ENCODE measurements around the gene PRR16. TPM values are rescaled to one million over a fixed set of nuclear protein-coding genes. Genes with fewer than 3 reads are reported as not detected.
"Not testable (repeated sequence)": the region's sequence is repeated elsewhere in the genome, so short reads cannot be mapped to it uniquely, and the experiment has no call there.

The PRR16 gene
- total RNA-seq: 12.7 TPM
- long read RNA-seq, partial matches to known transcripts: 1 of 1 reads
- long read RNA-seq, other reads (novel, unspliced or antisense): 0 of 1 reads

- intact Hi-C loops (cut with DNase I): no loop called here
- DNase-seq (ENCODE audit: missing footprints) (peak; percentile 85), ATAC-seq (peak; percentile 93)
Measured at GRCh38 chr5:120463991-120464626, at the start of gene PRR16. PRR16 (plus strand) TSS chr5:120464300.

GRCh38 chr5:120415985-120416384, 48.1 kb upstream of the PRR16 start:
- DNase-seq (ENCODE audit: missing footprints): no peak
- intact Hi-C loops (cut with DNase I): no loop called here
- ATAC-seq: no peak

- intact Hi-C loops (cut with DNase I): no loop called here
- DNase-seq (ENCODE audit: missing footprints) (no peak), ATAC-seq (no peak)
Measured at GRCh38 chr5:120419127-120419526, 45.0 kb upstream of the PRR16 start.

GRCh38 chr5:120426633-120427275, 37.3 kb upstream of the PRR16 start:
- ATAC-seq; DNase-seq (ENCODE audit: missing footprints); intact Hi-C loops (cut with DNase I): not testable (repeated sequence)

- intact Hi-C loops (cut with DNase I): no loop called here
Measured at GRCh38 chr5:120430572-120430971, 33.5 kb upstream of the PRR16 start.

GRCh38 chr5:120432861-120433260, 31.2 kb upstream of the PRR16 start:
- intact Hi-C loops (cut with DNase I): no loop called here
- ATAC-seq (no peak), DNase-seq (ENCODE audit: missing footprints) (no peak)

More at GRCh38 chr5:120430572-120430971, 33.5 kb upstream of the PRR16 start:
- no peak for ATAC-seq
- DNase-seq (ENCODE audit: missing footprints): no peak

GRCh38 chr5:120435129-120435528, 29.0 kb upstream of the PRR16 start:
- no peak for DNase-seq (ENCODE audit: missing footprints)
- intact Hi-C loops (cut with DNase I): no loop called here
- ATAC-seq: peak; percentile 46

GRCh38 chr5:120436996-120437395, 27.1 kb upstream of the PRR16 start:
- intact Hi-C loops (cut with DNase I): no loop called here
- no peak for ATAC-seq
- no peak for DNase-seq (ENCODE audit: missing footprints)

GRCh38 chr5:120442694-120443093, 21.4 kb upstream of the PRR16 start:
- no peak for DNase-seq (ENCODE audit: missing footprints)
- intact Hi-C loops (cut with DNase I): no loop called here

GRCh38 chr5:120443607-120444006, 20.5 kb upstream of the PRR16 start:
- intact Hi-C loops (cut with DNase I): no loop called here
- no peak for DNase-seq (ENCODE audit: missing footprints)
- no peak for ATAC-seq

More at GRCh38 chr5:120442694-120443093, 21.4 kb upstream of the PRR16 start:
- ATAC-seq: peak; percentile 74

GRCh38 chr5:120446068-120446492, 18.0 kb upstream of the PRR16 start:
- intact Hi-C loops (cut with DNase I): no loop called here
- DNase-seq (ENCODE audit: missing footprints) (no peak), ATAC-seq (no peak)

- intact Hi-C loops (cut with DNase I): no loop called here
- DNase-seq (ENCODE audit: missing footprints): no peak
- no peak for ATAC-seq
Measured at GRCh38 chr5:120446901-120447300, 17.2 kb upstream of the PRR16 start.

GRCh38 chr5:120447706-120448239, 16.3 kb upstream of the PRR16 start:
- intact Hi-C loops (cut with DNase I): no loop called here
- no peak for DNase-seq (ENCODE audit: missing footprints)
- no peak for ATAC-seq

GRCh38 chr5:120449501-120449900, 14.6 kb upstream of the PRR16 start:
- DNase-seq (ENCODE audit: missing footprints): no peak
- intact Hi-C loops (cut with DNase I): no loop called here
- ATAC-seq: peak; percentile 24

GRCh38 chr5:120450910-120451309, 13.2 kb upstream of the PRR16 start:
- intact Hi-C loops (cut with DNase I): no loop called here
- DNase-seq (ENCODE audit: missing footprints): peak; percentile 52
- no peak for ATAC-seq

- ATAC-seq: no peak
- intact Hi-C loops (cut with DNase I): no loop called here
- DNase-seq (ENCODE audit: missing footprints): no peak
Measured at GRCh38 chr5:120451445-120451844, 12.7 kb upstream of the PRR16 start.

GRCh38 chr5:120452471-120452870, 11.6 kb upstream of the PRR16 start:
- ATAC-seq: no peak
- intact Hi-C loops (cut with DNase I): no loop called here
- no peak for DNase-seq (ENCODE audit: missing footprints)

- intact Hi-C loops (cut with DNase I): no loop called here
- peak; percentile 85 for ATAC-seq
- no peak for DNase-seq (ENCODE audit: missing footprints)
Measured at GRCh38 chr5:120454094-120454798, 9.9 kb upstream of the PRR16 start.

- DNase-seq (ENCODE audit: missing footprints) (no peak), ATAC-seq (no peak)
- intact Hi-C loops (cut with DNase I): loop anchor here (5.0 kb wide), 2 partner anchors 399 to 514 kb away; no protein-coding TSS in a partner anchor
Measured at GRCh38 chr5:120456006-120456405, 8.1 kb upstream of the PRR16 start.
